ENCODE measurements around the gene TMEM273. TPM values are rescaled to one million over a fixed set of nuclear protein-coding genes. Genes with fewer than 3 reads are reported as not detected.

The TMEM273 gene
- polyA plus RNA-seq, 2 donors = 3.8 to 4.7 TPM

DNA sequence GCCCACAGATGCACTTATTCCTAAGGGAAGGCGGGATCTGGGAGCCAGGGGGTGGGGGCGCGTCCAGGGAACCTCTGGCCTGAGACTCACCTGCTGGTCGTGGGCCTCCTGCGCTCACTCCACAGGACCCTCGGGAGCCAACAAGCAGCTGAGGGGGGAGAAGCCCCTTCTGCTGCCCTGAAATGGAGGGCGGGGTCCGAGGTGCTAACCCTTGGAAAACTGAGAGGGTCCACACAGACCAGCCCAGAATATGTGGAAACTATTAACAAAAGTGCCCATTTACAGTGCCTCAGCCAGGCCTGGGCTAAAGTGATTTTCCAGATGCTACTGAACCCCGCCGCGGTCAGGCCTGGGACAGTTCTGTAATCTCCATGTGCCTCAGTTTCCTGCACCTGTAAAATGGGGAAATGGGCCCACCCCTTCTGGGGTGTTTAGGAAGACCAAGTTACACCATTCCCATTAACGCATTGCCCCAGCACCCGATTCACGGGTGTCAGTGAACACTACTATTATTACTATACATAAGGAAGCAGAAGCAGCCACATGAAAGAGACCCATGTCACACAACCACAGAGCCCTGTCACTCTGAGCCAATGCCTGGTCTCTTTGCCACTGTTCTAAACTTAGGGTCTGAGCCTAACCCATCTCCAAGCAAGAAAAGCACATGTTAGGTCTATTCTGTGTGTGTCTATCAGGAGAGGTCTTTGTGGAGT, 72.2 kb downstream of the TMEM273 start:
- no peaks in the 10 kb centered on the region for H3K9me3 ChIP-seq (ENCODE audit: control insufficient read depth in 2 of 2, insufficient read depth in 1 of 2, low read depth in 1 of 2, low read length in 1 of 2)
- H3K4me3 ChIP-seq (ENCODE audit: low read depth in 1 of 2, low read length in 2 of 2) = peak overlapping the region; percentile 16 to 64
- no peaks in the 10 kb centered on the region for H3K27me3 ChIP-seq (ENCODE audit: control insufficient read depth in 1 of 2, insufficient read depth in 2 of 2, low read length in 2 of 2)
- no peaks in the 10 kb centered on the region for H3K36me3 ChIP-seq (ENCODE audit: control insufficient read depth in 2 of 2, insufficient read depth in 2 of 2, low read length in 1 of 2)
- H3K4me1 ChIP-seq (ENCODE audit: control insufficient read depth in 2 of 2, insufficient read depth in 2 of 2, low read length in 1 of 2) = peaks cover 0 to 4% of the 10 kb centered on the region in 2 donors
- WGBS, 2 donors = 79 to 82% methylated on average over 14 of the region's 14 CpGs
- H3K27ac ChIP-seq (ENCODE audit: low read depth in 2 of 2, low read length in 1 of 2) = no peak overlapping the region

DNA sequence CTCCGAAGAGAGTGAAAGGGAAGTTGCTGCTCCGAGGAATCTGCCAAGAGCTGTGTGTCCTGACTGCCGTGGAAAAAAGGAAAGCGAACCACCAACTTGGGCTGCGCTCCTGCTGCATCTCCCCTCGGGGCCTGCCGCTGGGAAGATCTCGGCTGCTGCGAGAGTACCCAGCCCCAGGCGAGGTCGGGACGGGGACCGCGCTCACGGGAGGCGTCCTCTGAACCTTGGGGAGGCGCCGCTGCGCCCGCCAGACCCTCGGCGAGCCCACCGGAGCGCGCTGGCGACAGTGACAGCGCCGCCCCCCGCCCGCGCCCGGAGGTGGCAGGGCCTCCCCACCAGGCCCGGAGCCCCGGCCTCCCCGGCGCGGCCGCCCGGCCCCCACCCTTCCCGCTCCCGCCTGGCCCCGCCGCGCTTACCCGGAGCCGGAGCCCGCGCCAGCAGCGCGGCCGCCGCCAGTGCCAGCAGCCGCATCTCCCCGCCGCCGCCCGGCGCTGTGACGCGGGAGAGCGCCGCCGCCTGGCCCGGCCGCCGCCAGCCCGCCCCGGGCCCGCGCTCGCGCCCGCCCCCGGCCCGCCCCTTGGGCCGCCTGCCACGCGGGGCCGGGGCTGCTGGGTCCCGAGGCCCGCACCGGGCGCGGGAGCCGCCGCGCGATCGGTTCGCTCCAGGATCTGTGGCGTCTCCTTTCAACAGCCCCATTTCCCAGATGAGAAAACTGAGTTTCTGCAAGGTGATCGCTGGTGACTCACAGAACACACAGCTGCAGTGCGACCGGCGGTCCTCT, 73.0 kb downstream of the TMEM273 start, which contains the start of gene VSTM4:
Gene VSTM4, minus strand, starts transcription at position 508 of the 781 bp plus-strand sequence. Its CDS starts 37 bp downstream, at position 471.
- no peaks in the 10 kb centered on the region for H3K36me3 ChIP-seq (ENCODE audit: control insufficient read depth in 2 of 2, insufficient read depth in 2 of 2, low read length in 1 of 2)
- peak within 1 kb of the TSS; percentile 66 to 83 for H3K27ac ChIP-seq (ENCODE audit: low read depth in 2 of 2, low read length in 1 of 2)
- H3K27me3 ChIP-seq (ENCODE audit: control insufficient read depth in 1 of 2, insufficient read depth in 2 of 2, low read length in 2 of 2) = no peaks in the 10 kb centered on the region
- H3K4me1 ChIP-seq (ENCODE audit: control insufficient read depth in 2 of 2, insufficient read depth in 2 of 2, low read length in 1 of 2) = peaks cover 0 to 4% of the 10 kb centered on the region in 2 donors
- H3K9me3 ChIP-seq (ENCODE audit: control insufficient read depth in 2 of 2, insufficient read depth in 1 of 2, low read depth in 1 of 2, low read length in 1 of 2) = no peaks in the 10 kb centered on the region
- WGBS, 2 donors = 3% methylated on average over 52 to 95 of the region's 95 CpGs
- peak within 1 kb of the TSS; percentile 55 to 64 for H3K4me3 ChIP-seq (ENCODE audit: low read depth in 1 of 2, low read length in 2 of 2)

DNA sequence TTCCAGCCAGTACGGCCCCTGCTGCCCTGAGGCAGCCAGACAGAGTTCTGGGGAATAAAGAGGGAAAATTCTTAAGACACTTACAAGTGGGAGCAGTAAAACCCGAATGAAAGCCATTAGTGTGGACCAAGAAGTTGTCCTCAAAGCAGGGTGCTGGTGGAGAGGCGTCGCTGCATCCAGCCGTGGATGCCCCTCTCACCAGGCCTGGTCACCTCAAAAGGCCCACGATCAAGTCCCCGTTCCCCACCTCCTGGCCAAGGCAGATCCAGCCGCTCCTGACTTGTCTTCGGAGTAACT, 73.5 kb downstream of the TMEM273 start:
- H3K36me3 ChIP-seq (ENCODE audit: control insufficient read depth in 2 of 2, insufficient read depth in 2 of 2, low read length in 1 of 2) = no peaks in the 10 kb centered on the region
- no peaks in the 10 kb centered on the region for H3K9me3 ChIP-seq (ENCODE audit: control insufficient read depth in 2 of 2, insufficient read depth in 1 of 2, low read depth in 1 of 2, low read length in 1 of 2)
- peak overlapping the region; percentile 66 to 83 for H3K27ac ChIP-seq (ENCODE audit: low read depth in 2 of 2, low read length in 1 of 2)
- no peaks in the 10 kb centered on the region for H3K27me3 ChIP-seq (ENCODE audit: control insufficient read depth in 1 of 2, insufficient read depth in 2 of 2, low read length in 2 of 2)
- peaks cover 4% of the 10 kb centered on the region in 2 donors for H3K4me1 ChIP-seq (ENCODE audit: control insufficient read depth in 2 of 2, insufficient read depth in 2 of 2, low read length in 1 of 2)
- 30 to 39% methylated on average over 9 of the region's 9 CpGs for WGBS, 2 donors
- peak overlapping the region; percentile 55 to 64 for H3K4me3 ChIP-seq (ENCODE audit: low read depth in 1 of 2, low read length in 2 of 2)

DNA sequence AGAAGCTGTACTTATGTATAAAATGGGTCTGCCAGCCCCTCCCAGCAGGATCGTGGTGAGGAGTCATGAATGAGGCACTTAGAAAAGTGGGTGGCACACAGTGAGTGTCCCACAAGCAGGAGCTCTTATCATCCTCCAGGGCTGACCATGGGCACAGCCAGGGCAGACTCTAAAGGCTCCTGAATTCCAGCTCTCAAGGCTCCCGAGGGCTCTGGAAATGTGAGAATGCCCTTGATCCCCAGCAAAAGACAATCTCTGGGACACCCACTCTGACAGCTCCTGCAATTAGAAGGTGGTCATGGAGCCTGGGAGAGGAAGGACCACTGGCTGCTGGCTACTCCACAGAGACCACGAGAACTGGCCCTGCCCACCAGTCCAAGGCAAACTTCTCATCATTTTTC, 74.5 kb downstream of the TMEM273 start:
- Histone ChIP-seq H3K27me3 (ENCODE audit: control insufficient read depth in 1 of 2, insufficient read depth in 2 of 2, low read length in 2 of 2) (no peaks in the 10 kb centered on the region), H3K4me1 (ENCODE audit: control insufficient read depth in 2 of 2, insufficient read depth in 2 of 2, low read length in 1 of 2) (peaks cover 4 to 5% of the 10 kb centered on the region in 2 donors), H3K4me3 (ENCODE audit: low read depth in 1 of 2, low read length in 2 of 2) (no peak overlapping the region), H3K9me3 (ENCODE audit: control insufficient read depth in 2 of 2, insufficient read depth in 1 of 2, low read depth in 1 of 2, low read length in 1 of 2) (no peaks in the 10 kb centered on the region), H3K27ac (ENCODE audit: low read depth in 2 of 2, low read length in 1 of 2) (no peak overlapping the region), H3K36me3 (ENCODE audit: control insufficient read depth in 2 of 2, insufficient read depth in 2 of 2, low read length in 1 of 2) (no peaks in the 10 kb centered on the region)
- WGBS, 2 donors = 62 to 65% methylated on average over 3 of the region's 3 CpGs

DNA sequence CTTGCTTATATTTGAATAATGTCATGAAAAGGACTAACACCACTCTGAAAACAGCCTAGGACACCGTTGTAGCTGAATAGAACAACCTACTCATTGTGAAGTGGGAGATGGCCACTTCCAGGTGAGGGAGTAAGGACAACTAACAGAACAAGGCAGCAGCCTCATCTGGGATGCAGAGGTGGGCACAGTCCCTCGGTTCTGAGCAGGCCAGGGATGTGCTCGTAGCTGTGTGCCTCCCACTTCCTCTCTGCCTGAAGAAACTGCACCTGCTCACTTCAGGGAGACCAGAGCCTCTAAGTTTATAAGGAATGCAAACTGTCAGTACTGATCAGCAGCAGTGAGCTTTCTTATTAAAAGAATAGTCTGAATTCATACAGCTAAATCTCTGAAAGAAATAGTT, 75.3 kb downstream of the TMEM273 start:
- H3K27ac ChIP-seq (ENCODE audit: low read depth in 2 of 2, low read length in 1 of 2) = no peak overlapping the region
- H3K4me3 ChIP-seq (ENCODE audit: low read depth in 1 of 2, low read length in 2 of 2) = no peak overlapping the region
- no peaks in the 10 kb centered on the region for H3K36me3 ChIP-seq (ENCODE audit: control insufficient read depth in 2 of 2, insufficient read depth in 2 of 2, low read length in 1 of 2)
- no peaks in the 10 kb centered on the region for H3K9me3 ChIP-seq (ENCODE audit: control insufficient read depth in 2 of 2, insufficient read depth in 1 of 2, low read depth in 1 of 2, low read length in 1 of 2)
- peaks cover 4 to 6% of the 10 kb centered on the region in 2 donors for H3K4me1 ChIP-seq (ENCODE audit: control insufficient read depth in 2 of 2, insufficient read depth in 2 of 2, low read length in 1 of 2)
- no peaks in the 10 kb centered on the region for H3K27me3 ChIP-seq (ENCODE audit: control insufficient read depth in 1 of 2, insufficient read depth in 2 of 2, low read length in 2 of 2)
- WGBS, 2 donors = 54 to 57% methylated on average over 3 of the region's 3 CpGs

DNA sequence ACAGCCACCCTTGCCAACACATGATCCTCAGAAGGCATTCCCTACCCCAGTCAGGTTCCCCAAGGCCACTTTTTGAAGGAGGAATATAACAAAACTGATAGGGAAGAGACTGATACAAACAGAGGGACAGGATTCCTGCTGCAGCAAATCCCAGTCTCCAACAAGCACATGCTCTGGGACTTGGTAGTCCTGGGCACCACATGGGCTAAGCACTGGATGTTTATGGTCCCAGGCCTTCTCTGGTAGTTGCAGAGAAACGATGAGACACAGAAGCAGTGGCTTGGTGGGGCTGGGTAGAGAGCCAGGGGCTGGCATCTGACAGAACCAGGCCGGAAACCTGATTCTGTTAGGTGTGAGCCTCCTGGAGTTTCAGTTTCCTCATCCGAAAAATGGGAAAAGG, 76.1 kb downstream of the TMEM273 start:
- H3K27ac ChIP-seq (ENCODE audit: low read depth in 2 of 2, low read length in 1 of 2) = no peak overlapping the region
- H3K4me3 ChIP-seq (ENCODE audit: low read depth in 1 of 2, low read length in 2 of 2) = no peak overlapping the region
- no peaks in the 10 kb centered on the region for H3K9me3 ChIP-seq (ENCODE audit: control insufficient read depth in 2 of 2, insufficient read depth in 1 of 2, low read depth in 1 of 2, low read length in 1 of 2)
- peaks cover 9 to 10% of the 10 kb centered on the region in 2 donors for H3K4me1 ChIP-seq (ENCODE audit: control insufficient read depth in 2 of 2, insufficient read depth in 2 of 2, low read length in 1 of 2)
- H3K27me3 ChIP-seq (ENCODE audit: control insufficient read depth in 1 of 2, insufficient read depth in 2 of 2, low read length in 2 of 2) = no peaks in the 10 kb centered on the region
- 66 to 75% methylated on average over 3 of the region's 3 CpGs for WGBS, 2 donors
- H3K36me3 ChIP-seq (ENCODE audit: control insufficient read depth in 2 of 2, insufficient read depth in 2 of 2, low read length in 1 of 2) = no peaks in the 10 kb centered on the region

DNA sequence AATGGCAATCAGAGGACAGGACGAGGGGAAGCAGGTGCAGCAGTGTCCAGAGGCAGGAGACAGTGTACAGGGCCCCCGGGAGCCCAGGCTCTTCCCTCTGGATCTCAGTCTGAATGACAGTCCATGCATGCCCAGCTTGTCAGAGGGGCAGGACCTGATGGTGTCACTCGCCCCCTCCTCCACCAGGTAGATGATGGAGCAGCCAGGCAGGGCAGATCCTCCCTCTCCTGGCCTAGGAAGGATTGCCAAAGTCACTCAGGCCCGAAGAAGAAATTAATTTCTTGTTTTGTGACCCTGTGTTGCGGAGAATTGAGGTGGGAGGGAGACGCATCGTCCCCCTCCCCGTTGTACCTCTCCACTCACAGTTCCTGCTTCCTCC, 76.9 kb downstream of the TMEM273 start:
- 62 to 74% methylated on average over 8 of the region's 8 CpGs for WGBS, 2 donors
- Histone ChIP-seq H3K4me1 (ENCODE audit: control insufficient read depth in 2 of 2, insufficient read depth in 2 of 2, low read length in 1 of 2) (peaks cover 9 to 10% of the 10 kb centered on the region in 2 donors), H3K27ac (ENCODE audit: low read depth in 2 of 2, low read length in 1 of 2) (no peak overlapping the region), H3K27me3 (ENCODE audit: control insufficient read depth in 1 of 2, insufficient read depth in 2 of 2, low read length in 2 of 2) (no peaks in the 10 kb centered on the region), H3K4me3 (ENCODE audit: low read depth in 1 of 2, low read length in 2 of 2) (no peak overlapping the region), H3K9me3 (ENCODE audit: control insufficient read depth in 2 of 2, insufficient read depth in 1 of 2, low read depth in 1 of 2, low read length in 1 of 2) (no peaks in the 10 kb centered on the region), H3K36me3 (ENCODE audit: control insufficient read depth in 2 of 2, insufficient read depth in 2 of 2, low read length in 1 of 2) (no peaks in the 10 kb centered on the region)

DNA sequence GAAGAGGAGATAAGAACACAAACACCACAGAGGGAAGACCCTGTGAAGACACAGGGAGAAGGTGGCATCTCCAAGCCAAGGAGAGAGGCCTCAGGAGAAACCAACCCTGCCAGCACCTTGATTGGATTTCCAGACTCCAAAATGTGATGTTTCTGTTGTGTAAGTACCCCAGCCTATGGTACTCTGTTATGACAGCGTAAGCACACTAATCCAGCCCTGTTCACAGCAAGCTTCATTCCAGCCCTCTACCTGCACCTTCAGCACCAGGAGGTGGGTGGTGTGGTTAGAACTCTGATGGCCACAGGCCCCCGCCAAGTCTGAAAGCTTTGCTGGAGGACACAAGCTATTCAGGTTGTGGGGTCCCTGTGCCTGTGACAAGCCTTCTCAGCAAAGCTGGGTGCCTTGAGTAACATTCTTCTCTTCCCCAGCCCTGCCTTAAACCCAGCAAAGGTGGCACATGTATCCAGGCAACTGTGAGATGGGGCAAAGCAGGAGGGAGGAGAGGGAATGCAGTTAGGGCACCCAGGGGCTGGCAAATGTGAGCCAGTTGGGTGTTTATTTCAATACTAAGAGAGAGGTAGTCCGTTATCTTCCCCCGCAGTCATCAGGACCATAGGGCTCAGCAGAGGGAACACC, 77.4 kb downstream of the TMEM273 start:
- Histone ChIP-seq H3K27ac (ENCODE audit: low read depth in 2 of 2, low read length in 1 of 2) (no peak overlapping the region), H3K4me3 (ENCODE audit: low read depth in 1 of 2, low read length in 2 of 2) (no peak overlapping the region), H3K9me3 (ENCODE audit: control insufficient read depth in 2 of 2, insufficient read depth in 1 of 2, low read depth in 1 of 2, low read length in 1 of 2) (no peaks in the 10 kb centered on the region), H3K27me3 (ENCODE audit: control insufficient read depth in 1 of 2, insufficient read depth in 2 of 2, low read length in 2 of 2) (no peaks in the 10 kb centered on the region), H3K4me1 (ENCODE audit: control insufficient read depth in 2 of 2, insufficient read depth in 2 of 2, low read length in 1 of 2) (peaks cover 9 to 10% of the 10 kb centered on the region in 2 donors), H3K36me3 (ENCODE audit: control insufficient read depth in 2 of 2, insufficient read depth in 2 of 2, low read length in 1 of 2) (no peaks in the 10 kb centered on the region)
- 92 to 98% methylated on average over 4 of the region's 4 CpGs for WGBS, 2 donors

DNA sequence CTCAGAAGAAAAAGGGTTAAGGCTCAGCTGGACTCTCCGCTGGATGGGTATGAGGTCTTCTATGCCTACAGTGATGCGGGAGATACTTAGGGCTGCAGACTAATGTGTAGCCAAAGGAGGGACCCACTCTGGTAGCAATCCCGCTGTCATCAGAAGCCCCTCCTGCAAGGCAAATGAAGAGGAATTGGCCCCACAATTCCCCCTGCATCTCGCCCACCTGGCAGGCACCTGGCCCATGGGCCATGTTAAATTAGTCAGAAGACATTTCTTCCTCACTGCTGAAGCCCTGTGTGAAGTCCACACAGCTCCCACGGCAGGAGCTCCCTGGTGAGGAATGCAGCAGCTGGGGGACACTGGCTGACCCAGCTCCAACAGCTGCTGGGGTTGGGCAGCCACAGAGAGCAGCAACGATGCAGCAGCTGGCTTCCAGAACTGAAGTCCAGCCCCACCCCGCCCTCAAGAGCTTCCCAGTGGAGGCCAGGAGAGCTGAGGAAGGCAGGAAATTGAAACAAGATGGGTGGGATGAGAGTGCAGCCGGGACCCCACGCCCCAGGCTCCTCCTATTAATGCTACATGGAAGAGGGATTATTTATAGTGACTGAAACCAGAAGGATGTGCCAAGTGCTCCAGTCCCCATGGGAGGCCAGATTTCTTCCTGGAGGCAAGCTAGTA, 78.4 kb downstream of the TMEM273 start:
- Histone ChIP-seq H3K27me3 (ENCODE audit: control insufficient read depth in 1 of 2, insufficient read depth in 2 of 2, low read length in 2 of 2) (no peaks in the 10 kb centered on the region), H3K36me3 (ENCODE audit: control insufficient read depth in 2 of 2, insufficient read depth in 2 of 2, low read length in 1 of 2) (no peaks in the 10 kb centered on the region), H3K4me1 (ENCODE audit: control insufficient read depth in 2 of 2, insufficient read depth in 2 of 2, low read length in 1 of 2) (peaks cover 6 to 10% of the 10 kb centered on the region in 2 donors), H3K4me3 (ENCODE audit: low read depth in 1 of 2, low read length in 2 of 2) (no peak overlapping the region), H3K9me3 (ENCODE audit: control insufficient read depth in 2 of 2, insufficient read depth in 1 of 2, low read depth in 1 of 2, low read length in 1 of 2) (no peaks in the 10 kb centered on the region), H3K27ac (ENCODE audit: low read depth in 2 of 2, low read length in 1 of 2) (no peak overlapping the region)
- WGBS, 2 donors = 51 to 53% methylated on average over 9 of the region's 9 CpGs
